ENCODE data around the gene PTGR3. TPM values are rescaled to one million over a fixed set of nuclear protein-coding genes. Genes with fewer than 3 reads are reported as not detected.

The PTGR3 gene
- total and polyA plus RNA-seq, 5 experiments from 2014 or later: 14.7 to 35.1 (median 28.5) TPM

- Mint-ChIP-seq H3K36me3 (peaks cover 0 to 15% (median 10%) of the 10 kb centered on the region in 3 donors), H3K9me3 (no peaks in the 10 kb centered on the region), H3K4me1 (peaks cover 25 to 81% (median 69%) of the 10 kb centered on the region in 4 donors), H3K4me3 (no peak overlapping the region), H3K27me3 (no peaks in the 10 kb centered on the region), H3K27ac (peak overlapping the region in 5 of 10 donors; percentile 36 to 63 (median 48))
- POLR2A ChIA-PET: interaction anchor here (1.1 to 2.9 kb wide), 3 partner anchors 16 to 20 kb away, joined by 3 to 16 read pairs (median 5); partner anchors contain the start of genes PTGR3 and TSHZ1
- ATAC-seq (no peak), DNase-seq (no peak)
These were observed 21.5 kb upstream of the PTGR3 start for GRCh38 chr18:75230163-75231052.

GRCh38 chr18:75229437-75229836, 20.5 kb upstream of the PTGR3 start:
- Mint-ChIP-seq H3K27me3 (no peaks in the 10 kb centered on the region), H3K27ac (peak overlapping the region in 7 of 10 donors; percentile 29 to 91 (median 63)), H3K4me1 (peaks cover 27 to 80% (median 72%) of the 10 kb centered on the region in 4 donors), H3K4me3 (peak overlapping the region in 2 of 10 donors; percentile 13 to 68), H3K9me3 (no peaks in the 10 kb centered on the region), H3K36me3 (peaks cover 0 to 14% (median 9%) of the 10 kb centered on the region in 3 donors)
- POLR2A ChIA-PET: interaction anchor here (1.1 to 2.9 kb wide), 5 partner anchors 15 to 19 kb away, joined by 3 to 16 read pairs (median 6); partner anchors contain the start of genes PTGR3 and TSHZ1
- DNase-seq (no peak), ATAC-seq (peak in 1 of 2 donors; percentile 52)

- DNase-seq: no peak
- Mint-ChIP-seq H3K9me3 (no peaks in the 10 kb centered on the region), H3K36me3 (peaks cover 0 to 14% (median 9%) of the 10 kb centered on the region in 3 donors), H3K27me3 (no peaks in the 10 kb centered on the region), H3K4me1 (peaks cover 25 to 82% (median 74%) of the 10 kb centered on the region in 4 donors), H3K27ac (peak overlapping the region in 7 of 10 donors; percentile 29 to 91 (median 65)), H3K4me3 (peak overlapping the region in 2 of 10 donors; percentile 13 to 19)
- POLR2A ChIA-PET: interaction anchor here (0.6 to 2.9 kb wide), 5 partner anchors 15 to 461 kb away, joined by 3 to 16 read pairs (median 6); partner anchors contain the start of genes PTGR3 and TSHZ1
- ATAC-seq: no peak
These were observed 20.0 kb upstream of the PTGR3 start for GRCh38 chr18:75228967-75229366.

- no peaks in the 10 kb centered on the region for H3K9me3 Mint-ChIP-seq
These were observed 18.8 kb upstream of the PTGR3 start for GRCh38 chr18:75227535-75228296.

GRCh38 chr18:75226956-75227316, 18.0 kb upstream of the PTGR3 start:
- Mint-ChIP-seq H3K9me3 (no peaks in the 10 kb centered on the region), H3K27me3 (no peaks in the 10 kb centered on the region), H3K4me1 (peaks cover 25 to 85% (median 83%) of the 10 kb centered on the region in 4 donors), H3K4me3 (peak overlapping the region; percentile 43 to 78 (median 64)), H3K36me3 (peaks cover 0 to 14% (median 9%) of the 10 kb centered on the region in 3 donors), H3K27ac (peak overlapping the region; percentile 21 to 92 (median 80))
- ATAC-seq: no peak
- POLR2A ChIA-PET: no interaction called here
- DNase-seq: no peak

More at GRCh38 chr18:75227535-75228296, 18.8 kb upstream of the PTGR3 start:
- Mint-ChIP-seq H3K27ac (peak overlapping the region; percentile 24 to 92 (median 71)), H3K4me1 (peaks cover 24 to 81% (median 78%) of the 10 kb centered on the region in 4 donors), H3K27me3 (no peaks in the 10 kb centered on the region), H3K4me3 (peak overlapping the region; percentile 28 to 78 (median 64)), H3K36me3 (peaks cover 0 to 14% (median 9%) of the 10 kb centered on the region in 3 donors)
- ATAC-seq: no peak
- no peak for DNase-seq
- POLR2A ChIA-PET: interaction anchor here (1.3 to 2.9 kb wide), 2 partner anchors 17 to 18 kb away, joined by 9 to 16 read pairs; partner anchors contain the start of genes PTGR3 and TSHZ1

- ATAC-seq (peak; percentile 46 to 57), DNase-seq (no peak)
- H3K27me3 Mint-ChIP-seq: no peaks in the 10 kb centered on the region
- H3K36me3 Mint-ChIP-seq: peaks cover 0 to 14% (median 9%) of the 10 kb centered on the region in 3 donors
- H3K4me3 Mint-ChIP-seq: peak overlapping the region; percentile 47 to 78 (median 66)
- peak overlapping the region; percentile 51 to 92 (median 80) for H3K27ac Mint-ChIP-seq
- no peaks in the 10 kb centered on the region for H3K9me3 Mint-ChIP-seq
- peaks cover 26 to 89% (median 87%) of the 10 kb centered on the region in 4 donors for H3K4me1 Mint-ChIP-seq
- POLR2A ChIA-PET: no interaction called here
These were observed 17.5 kb upstream of the PTGR3 start for GRCh38 chr18:75226286-75226955.

GRCh38 chr18:75223687-75224347, 14.9 kb upstream of the PTGR3 start:
- ATAC-seq (no peak), DNase-seq (no peak)
- Mint-ChIP-seq H3K27me3 (no peaks in the 10 kb centered on the region), H3K4me3 (peak overlapping the region in 2 of 10 donors; percentile 5 to 7), H3K27ac (peak overlapping the region in 9 of 10 donors; percentile 41 to 86 (median 62)), H3K9me3 (no peaks in the 10 kb centered on the region), H3K36me3 (peaks cover 0 to 6% (median under 1%) of the 10 kb centered on the region in 3 donors), H3K4me1 (peaks cover 32 to 91% (median 89%) of the 10 kb centered on the region in 4 donors)
- POLR2A ChIA-PET: interaction anchor here (1.0 kb wide), 1 partner anchor 15 kb away, joined by 3 read pairs; the partner anchor contains the start of gene PTGR3

GRCh38 chr18:75222407-75222806, 13.5 kb upstream of the PTGR3 start:
- POLR2A ChIA-PET: interaction anchor here (1.5 kb wide), 2 partner anchors 14 to 24 kb away, joined by 3 read pairs; partner anchors contain the start of gene PTGR3
- no peaks in the 10 kb centered on the region for H3K9me3 Mint-ChIP-seq
- peak overlapping the region in 9 of 10 donors; percentile 14 to 98 (median 78) for H3K27ac Mint-ChIP-seq
- H3K4me1 Mint-ChIP-seq: peaks cover 32 to 91% (median 86%) of the 10 kb centered on the region in 4 donors
- ATAC-seq (no peak), DNase-seq (no peak)
- peak overlapping the region in 7 of 10 donors; percentile 11 to 77 (median 40) for H3K4me3 Mint-ChIP-seq
- no peaks in the 10 kb centered on the region for H3K27me3 Mint-ChIP-seq
- peaks cover 0 to 6% (median 0%) of the 10 kb centered on the region in 3 donors for H3K36me3 Mint-ChIP-seq

- Mint-ChIP-seq H3K27me3 (no peaks in the 10 kb centered on the region), H3K9me3 (no peaks in the 10 kb centered on the region), H3K4me3 (peak overlapping the region; percentile 28 to 77 (median 58)), H3K27ac (peak overlapping the region in 9 of 10 donors; percentile 14 to 98 (median 79)), H3K4me1 (peaks cover 32 to 91% (median 86%) of the 10 kb centered on the region in 4 donors), H3K36me3 (peaks cover 0 to 6% (median 0%) of the 10 kb centered on the region in 3 donors)
- DNase-seq (no peak), ATAC-seq (peak in 1 of 2 donors; percentile 46)
- POLR2A ChIA-PET: interaction anchor here (1.3 to 1.7 kb wide), 5 partner anchors 9 to 29 kb away, joined by 3 to 5 read pairs (median 4); partner anchors contain the start of genes PTGR3 and TSHZ1
These were observed 13.0 kb upstream of the PTGR3 start for GRCh38 chr18:75221897-75222296.

GRCh38 chr18:75221397-75221796, 12.5 kb upstream of the PTGR3 start:
- POLR2A ChIA-PET: interaction anchor here (1.3 to 1.7 kb wide), 5 partner anchors 9 to 30 kb away, joined by 3 to 5 read pairs (median 4); partner anchors contain the start of genes PTGR3 and TSHZ1
- no peak for DNase-seq
- Mint-ChIP-seq H3K4me3 (peak overlapping the region in 1 of 10 donors; percentile 44), H3K36me3 (peaks cover 0 to 6% (median 0%) of the 10 kb centered on the region in 3 donors), H3K27ac (peak overlapping the region in 7 of 10 donors; percentile 24 to 98 (median 49)), H3K9me3 (no peaks in the 10 kb centered on the region), H3K27me3 (no peaks in the 10 kb centered on the region), H3K4me1 (peaks cover 35 to 91% (median 86%) of the 10 kb centered on the region in 4 donors)
- no peak for ATAC-seq

Measured in naive thymus-derived CD8-positive, alpha-beta T cell (primary cell).